SK-N-SH (cell line): ENCODE results near the gene RPS6KA1. TPM values are rescaled to one million over a fixed set of nuclear protein-coding genes. Genes with fewer than 3 reads are reported as not detected.

Source experiments
- CTCF ChIA-PET: fragments of 300-600, 350-600 bp; formaldehyde crosslinking; extraction: SDS; loops from one replicate; lab custom pipeline; 2021; lab: Yijun Ruan, JAX
- POLR2A ChIA-PET: fragments of 350-600 bp; sonication (Branson Sonifier 250); formaldehyde crosslinking; extraction: SDS; loops from one replicate; lab custom pipeline; 2020; ENCODE audit warnings: antibody characterized with exemption, inconsistent platforms; lab: Yijun Ruan, JAX
- DNase-seq: peaks from one replicate; pipeline ENCODE4 v3.0.0; 2012
- H2AFZ ChIP-seq: fragments of 200-600 bp; sonication (generic); 2 replicates; pipeline ENCODE4 v1.8.1; 2016; ENCODE audit warnings: antibody characterized with exemption, mild to moderate bottlenecking, low read depth
- H3F3A ChIP-seq: fragments of 200-600 bp; sonication (generic); replicated peaks from 2 replicates; pipeline ENCODE3; 2016; ENCODE audit warnings: antibody characterized with exemption, mild to moderate bottlenecking; ENCODE audit not compliant: insufficient read depth
- H3K27ac ChIP-seq, 2 experiments: fragments of 200-500 bp in 1 of 2; fragments of 200-600 bp in 1 of 2; sonication (Bioruptor generic) in 1 of 2; sonication (generic), shearing (Covaris generic) in 1 of 2; 2 replicates each; pipeline versions ENCODE4 v1.5.1 to v1.6.1; 2014 to 2016; ENCODE audit warnings: low read depth in 2 of 2, inconsistent platforms in 1 of 2, low read length in 1 of 2, mild to moderate bottlenecking in 1 of 2, mixed read lengths in 1 of 2
- H3K27me3 ChIP-seq: fragments of 200-600 bp; sonication (generic), shearing (Covaris generic); 2 replicates; pipeline ENCODE4 v1.6.1; 2016; ENCODE audit warnings: mixed run types; ENCODE audit not compliant: insufficient read depth
- H3K36me3 ChIP-seq, 2 experiments: fragments of 200-500 bp in 1 of 2; fragments of 200-600 bp in 1 of 2; sonication (Bioruptor generic) in 1 of 2; sonication (generic) in 1 of 2; replicated peaks in 1 of 2; 2 replicates each; pipeline versions ENCODE3 to v1.5.1; 2014 to 2016; ENCODE audit warnings: low read length in 1 of 2, mild to moderate bottlenecking in 1 of 2; ENCODE audit not compliant: insufficient read depth in 2 of 2, control insufficient read depth in 1 of 2
- H3K4me1 ChIP-seq, 2 experiments: fragments of 200-500 bp in 1 of 2; fragments of 200-600 bp in 1 of 2; sonication (Bioruptor generic) in 1 of 2; sonication (generic), shearing (Covaris generic) in 1 of 2; 2 replicates each; pipeline versions ENCODE4 v1.5.1 to v1.6.1; 2014 to 2016; ENCODE audit warnings: low read depth in 1 of 2, low read length in 1 of 2, mixed run types in 1 of 2; ENCODE audit not compliant: insufficient read depth in 2 of 2, control insufficient read depth in 1 of 2
- H3K4me2 ChIP-seq: fragments of 200-600 bp; sonication (generic), shearing (Covaris generic); 2 replicates; pipeline ENCODE4 v1.6.1; 2017; ENCODE audit warnings: mixed run types
- H3K4me3 ChIP-seq, 2 experiments: fragments of 200-500 bp in 1 of 2; fragments of 200-600 bp in 1 of 2; sonication (Bioruptor generic) in 1 of 2; sonication (generic), shearing (Covaris generic) in 1 of 2; 2 replicates each; pipeline versions ENCODE4 v1.5.1 to v1.8.1; 2014 to 2016; ENCODE audit warnings: low read depth in 2 of 2, inconsistent platforms in 1 of 2, low read length in 1 of 2, mild to moderate bottlenecking in 1 of 2, mixed read lengths in 1 of 2, moderate library complexity in 1 of 2
- H3K79me2 ChIP-seq: fragments of 200-600 bp; sonication (generic); 2 replicates; pipeline ENCODE4 v1.8.1; 2017; ENCODE audit warnings: mild to moderate bottlenecking; ENCODE audit not compliant: insufficient read depth
- H3K9ac ChIP-seq: fragments of 200-600 bp; sonication (generic); 2 replicates; pipeline ENCODE4 v1.6.1; 2017; ENCODE audit warnings: mixed run types
- H3K9me2 ChIP-seq: fragments of 200-600 bp; sonication (generic); 2 replicates; pipeline ENCODE4 v1.6.1; 2017; ENCODE audit warnings: mixed run types
- H3K9me3 ChIP-seq: fragments of 200-600 bp; sonication (generic); 2 replicates; pipeline ENCODE4 v1.6.1; 2017; ENCODE audit warnings: mixed run types, mild to moderate bottlenecking, moderate library complexity
- H4K20me1 ChIP-seq: fragments of 200-600 bp; sonication (generic); 2 replicates; pipeline ENCODE4 v1.6.1; 2017; ENCODE audit warnings: mild to moderate bottlenecking, mixed run types; ENCODE audit not compliant: insufficient read depth
- CHD2 ChIP-seq: fragments of 150-350 bp; IDR thresholded peaks from 2 replicates; pipeline ENCODE4 v1.6.1; 2018; ENCODE audit warnings: low read length; ENCODE audit not compliant: partially characterized antibody
- ELF1 ChIP-seq: IDR thresholded peaks from 2 replicates; pipeline ENCODE4 v1.4.0; 2012
- EP300 ChIP-seq, 2 experiments: IDR thresholded peaks; 2 replicates each; pipeline versions ENCODE4 v1.4.0 to v1.6.1; 2012; ENCODE audit warnings: borderline replicate concordance in 1 of 2, low read depth in 1 of 2, low read length in 1 of 2
- FOXM1 ChIP-seq: IDR thresholded peaks from 2 replicates; pipeline ENCODE4 v1.4.0; 2012; ENCODE audit warnings: low read depth, mild to moderate bottlenecking
- GABPA ChIP-seq: IDR thresholded peaks from 2 replicates; pipeline ENCODE4 v1.4.0; 2012; ENCODE audit warnings: low read depth, mild to moderate bottlenecking
- MXI1 ChIP-seq: IDR thresholded peaks from 2 replicates; pipeline ENCODE4 v1.6.1; 2012; ENCODE audit warnings: mild to moderate bottlenecking, low read depth, low read length, improper control_type of control experiment
- NRF1 ChIP-seq: IDR thresholded peaks from 2 replicates; pipeline ENCODE4 v1.6.1; 2012; ENCODE audit warnings: low read depth, mild to moderate bottlenecking, low read length
- PBX3 ChIP-seq: IDR thresholded peaks from 2 replicates; pipeline ENCODE4; 2012
- POLR2AphosphoS5 ChIP-seq: IDR thresholded peaks from 2 replicates; pipeline ENCODE4 v1.6.1; 2012; ENCODE audit warnings: low read depth, low read length
- RFX5 ChIP-seq: IDR thresholded peaks from 2 replicates; pipeline ENCODE4 v1.6.1; 2012; ENCODE audit warnings: mild to moderate bottlenecking, improper control_type of control experiment, low read length
- RXRA ChIP-seq: IDR thresholded peaks from 2 replicates; pipeline ENCODE4 v1.4.0; 2012; ENCODE audit warnings: low read depth, mild to moderate bottlenecking, borderline replicate concordance
- TAF1 ChIP-seq: IDR thresholded peaks from 2 replicates; pipeline ENCODE4 v1.6.1; 2012; ENCODE audit warnings: low read depth, mild to moderate bottlenecking, low read length, moderate library complexity, borderline replicate concordance
- WGBS: methylation state at CpG from one replicate; pipeline ENCODE4 v1.1.6; 2017; ENCODE audit warnings: low lambda C conversion rate; 5-methylcytosine and 5-hydroxymethylcytosine counted together
- polyA plus RNA-seq, 3 experiments: library from polyadenylated mRNA; depleted of rRNA; stranded (reverse); fragments of >200 nt; gene quantifications; 2 replicates each; pipeline ENCODE4 v1.2.3, GENCODE V29; 2012
- TF ChIP-seq, protein P1 (sequence below): IDR thresholded peaks from 2 replicates; pipeline ENCODE4 v1.6.1; 2012; ENCODE audit warnings: mild to moderate bottlenecking, low read depth, low read length, moderate library complexity
- TF ChIP-seq, protein P2 (sequence below): fragments of 200-600 bp; sonication (generic); IDR thresholded peaks from 2 replicates; pipeline ENCODE4 v1.6.1; 2017; ENCODE audit warnings: antibody characterized with exemption, mild to moderate bottlenecking, moderate library complexity

The RPS6KA1 gene
- polyA plus RNA-seq, 1 of the 3 experiments (the other 2 are of a cell fraction): 9.7 TPM

DNA sequence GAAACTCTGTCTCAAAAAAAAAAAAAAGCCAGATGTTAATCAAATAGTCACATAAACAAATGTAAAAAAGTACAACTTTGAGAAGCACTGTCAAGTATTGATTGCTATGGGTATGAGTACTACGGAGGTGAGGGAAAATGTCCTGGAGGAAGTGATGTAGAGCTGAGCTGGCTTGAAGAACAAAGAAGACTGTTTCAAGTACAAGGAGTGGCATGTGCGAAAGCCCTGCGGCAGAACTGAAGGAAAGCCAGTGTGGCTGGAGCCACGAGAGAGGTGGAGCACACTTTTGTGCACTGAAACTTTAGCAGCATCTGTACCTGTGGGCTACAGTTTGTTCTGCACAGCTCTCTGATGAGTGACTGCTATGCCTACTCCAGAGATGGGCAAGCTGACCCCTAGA, 5.4 kb upstream of the RPS6KA1 start:
- no peaks in the 10 kb centered on the region for H3K9me3 ChIP-seq
- H3K4me1 ChIP-seq: peaks cover 0 to 2% of the 10 kb centered on the region in 2 experiments; a peak in 1 of 4 replicates
- H3K27ac ChIP-seq: no peak overlapping the region
- no peak overlapping the region for H2AFZ ChIP-seq
- ChIA-PET POLR2A (no interaction called here), CTCF (interaction anchor here (1.0 kb wide), 1 partner anchor 23 kb away, joined by 3 read pairs; no protein-coding TSS in a partner anchor)
- no peak for TF ChIP-seq GABPA
- no peak for TF ChIP-seq POLR2AphosphoS5
- no peak for TF ChIP-seq TAF1
- H3K9ac ChIP-seq: no peak overlapping the region
- H3K36me3 ChIP-seq: no peaks in the 10 kb centered on the region
- 43% methylated on average over 4 of the region's 4 CpGs for WGBS
- H3F3A ChIP-seq: no peaks in the 10 kb centered on the region
- no peak overlapping the region for H3K4me2 ChIP-seq
- no peaks in the 10 kb centered on the region for H3K79me2 ChIP-seq
- peaks cover 18% of the 10 kb centered on the region; the same call in 1 of the 2 replicates for H3K27me3 ChIP-seq
- H4K20me1 ChIP-seq: no peaks in the 10 kb centered on the region
- no peak overlapping the region for H3K4me3 ChIP-seq
- DNase-seq: peak; percentile 8
- no peaks in the 10 kb centered on the region for H3K9me2 ChIP-seq

DNA sequence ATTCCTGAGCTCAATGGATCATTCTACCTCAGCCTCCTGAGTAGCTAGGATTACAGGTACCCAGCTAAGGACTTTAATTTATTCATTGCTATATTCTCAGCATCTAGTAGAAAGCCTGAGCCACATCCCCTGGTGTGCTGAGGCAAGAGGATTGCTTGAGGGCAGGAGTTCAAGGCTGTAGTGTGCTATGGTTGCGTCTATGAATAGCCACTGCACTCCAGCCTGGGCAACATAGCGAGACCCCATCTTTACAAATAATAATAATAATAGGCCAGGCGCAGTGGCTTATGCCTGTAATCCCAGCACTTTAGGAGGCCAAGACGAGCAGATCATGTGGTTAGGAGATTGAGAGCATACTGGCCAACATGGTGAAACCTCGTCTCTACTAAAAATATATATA, 3.3 kb upstream of the RPS6KA1 start:
- H2AFZ ChIP-seq: no peak overlapping the region
- no peaks in the 10 kb centered on the region for H3K9me2 ChIP-seq
- no peak for DNase-seq
- H3K9ac ChIP-seq: no peak overlapping the region
- no peak overlapping the region for H3K27ac ChIP-seq
- H3K4me1 ChIP-seq: peaks cover 10 to 15% of the 10 kb centered on the region in 2 experiments; a peak in 2 of 4 replicates
- WGBS: 83% methylated on average over 5 of the region's 5 CpGs
- no peak overlapping the region for H3K4me2 ChIP-seq
- no peaks in the 10 kb centered on the region for H3K36me3 ChIP-seq
- TF ChIP-seq TAF1 (no peak), RXRA (no peak), PBX3 (no peak), EP300 (IDR thresholded peaks at IDR 0.05; ENCODE audit: borderline replicate concordance in 1 of 2, low read depth in 1 of 2, low read length in 1 of 2) (no peak), ELF1 (no peak), NRF1 (no peak), MXI1 (no peak), CHD2 (no peak), FOXM1 (no peak), GABPA (no peak), RFX5 (no peak)
- TF ChIP-seq, protein P1, sequence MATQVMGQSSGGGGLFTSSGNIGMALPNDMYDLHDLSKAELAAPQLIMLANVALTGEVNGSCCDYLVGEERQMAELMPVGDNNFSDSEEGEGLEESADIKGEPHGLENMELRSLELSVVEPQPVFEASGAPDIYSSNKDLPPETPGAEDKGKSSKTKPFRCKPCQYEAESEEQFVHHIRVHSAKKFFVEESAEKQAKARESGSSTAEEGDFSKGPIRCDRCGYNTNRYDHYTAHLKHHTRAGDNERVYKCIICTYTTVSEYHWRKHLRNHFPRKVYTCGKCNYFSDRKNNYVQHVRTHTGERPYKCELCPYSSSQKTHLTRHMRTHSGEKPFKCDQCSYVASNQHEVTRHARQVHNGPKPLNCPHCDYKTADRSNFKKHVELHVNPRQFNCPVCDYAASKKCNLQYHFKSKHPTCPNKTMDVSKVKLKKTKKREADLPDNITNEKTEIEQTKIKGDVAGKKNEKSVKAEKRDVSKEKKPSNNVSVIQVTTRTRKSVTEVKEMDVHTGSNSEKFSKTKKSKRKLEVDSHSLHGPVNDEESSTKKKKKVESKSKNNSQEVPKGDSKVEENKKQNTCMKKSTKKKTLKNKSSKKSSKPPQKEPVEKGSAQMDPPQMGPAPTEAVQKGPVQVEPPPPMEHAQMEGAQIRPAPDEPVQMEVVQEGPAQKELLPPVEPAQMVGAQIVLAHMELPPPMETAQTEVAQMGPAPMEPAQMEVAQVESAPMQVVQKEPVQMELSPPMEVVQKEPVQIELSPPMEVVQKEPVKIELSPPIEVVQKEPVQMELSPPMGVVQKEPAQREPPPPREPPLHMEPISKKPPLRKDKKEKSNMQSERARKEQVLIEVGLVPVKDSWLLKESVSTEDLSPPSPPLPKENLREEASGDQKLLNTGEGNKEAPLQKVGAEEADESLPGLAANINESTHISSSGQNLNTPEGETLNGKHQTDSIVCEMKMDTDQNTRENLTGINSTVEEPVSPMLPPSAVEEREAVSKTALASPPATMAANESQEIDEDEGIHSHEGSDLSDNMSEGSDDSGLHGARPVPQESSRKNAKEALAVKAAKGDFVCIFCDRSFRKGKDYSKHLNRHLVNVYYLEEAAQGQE: no peak
- TF ChIP-seq, protein P2, sequence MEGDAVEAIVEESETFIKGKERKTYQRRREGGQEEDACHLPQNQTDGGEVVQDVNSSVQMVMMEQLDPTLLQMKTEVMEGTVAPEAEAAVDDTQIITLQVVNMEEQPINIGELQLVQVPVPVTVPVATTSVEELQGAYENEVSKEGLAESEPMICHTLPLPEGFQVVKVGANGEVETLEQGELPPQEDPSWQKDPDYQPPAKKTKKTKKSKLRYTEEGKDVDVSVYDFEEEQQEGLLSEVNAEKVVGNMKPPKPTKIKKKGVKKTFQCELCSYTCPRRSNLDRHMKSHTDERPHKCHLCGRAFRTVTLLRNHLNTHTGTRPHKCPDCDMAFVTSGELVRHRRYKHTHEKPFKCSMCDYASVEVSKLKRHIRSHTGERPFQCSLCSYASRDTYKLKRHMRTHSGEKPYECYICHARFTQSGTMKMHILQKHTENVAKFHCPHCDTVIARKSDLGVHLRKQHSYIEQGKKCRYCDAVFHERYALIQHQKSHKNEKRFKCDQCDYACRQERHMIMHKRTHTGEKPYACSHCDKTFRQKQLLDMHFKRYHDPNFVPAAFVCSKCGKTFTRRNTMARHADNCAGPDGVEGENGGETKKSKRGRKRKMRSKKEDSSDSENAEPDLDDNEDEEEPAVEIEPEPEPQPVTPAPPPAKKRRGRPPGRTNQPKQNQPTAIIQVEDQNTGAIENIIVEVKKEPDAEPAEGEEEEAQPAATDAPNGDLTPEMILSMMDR: no peak
- TF ChIP-seq, all 33 proteins: peak for 0
- no peaks in the 10 kb centered on the region for H3K79me2 ChIP-seq
- CTCF ChIA-PET: interaction anchor here (1.1 to 1.9 kb wide), 2 partner anchors 25 to 55 kb away, joined by 3 to 5 read pairs; no protein-coding TSS in a partner anchor
- no peaks in the 10 kb centered on the region for H3F3A ChIP-seq
- POLR2A ChIA-PET: no interaction called here
- H3K9me3 ChIP-seq: no peaks in the 10 kb centered on the region
- no peaks in the 10 kb centered on the region for H4K20me1 ChIP-seq
- no peak overlapping the region for H3K4me3 ChIP-seq
- H3K27me3 ChIP-seq: peaks cover 18% of the 10 kb centered on the region; the same call in 1 of the 2 replicates
